B cell (primary cell): ENCODE data around the gene ALG5. TPM values are rescaled to one million over a fixed set of nuclear protein-coding genes. Genes with fewer than 3 reads are reported as not detected.

Experiments used
- ATAC-seq: fragments of 200-7000 bp; cut with Tn5 transposase; one replicate; pipeline ENCODE4 v1.10.0; 2021; ENCODE audit warnings: low read depth, mild to moderate bottlenecking, moderate number of reproducible peaks, moderate library complexity
- CTCF ChIA-PET: fragments of 350-600 bp; sonication (Branson Sonifier 250); formaldehyde crosslinking; loops from one replicate; lab custom pipeline; 2021; ENCODE audit warnings: antibody characterized with exemption, inconsistent platforms; lab: Charles Lee
- POLR2A ChIA-PET: fragments of 350-600 bp; sonication (Branson Sonifier 250); formaldehyde crosslinking; loops from one replicate; lab custom pipeline; 2021; ENCODE audit warnings: antibody characterized with exemption; lab: Charles Lee
- DNase-seq: peaks from one replicate; pipeline ENCODE4 v3.0.0; 2013
- H2AFZ ChIP-seq: 2 replicates; pipeline ENCODE4 v1.6.1; 2012; ENCODE audit warnings: mild to moderate bottlenecking, low read depth, low read length; ENCODE audit not compliant: insufficient read depth, poor library complexity, severe bottlenecking
- H3K27ac ChIP-seq, 2 donors: 1 replicate in 1 of 2; 2 replicates in 1 of 2; pipeline ENCODE4 v1.5.1; 2012 to 2013; ENCODE audit warnings: low read length in 2 of 2, mild to moderate bottlenecking in 2 of 2, moderate library complexity in 1 of 2
- H3K27me3 ChIP-seq, 4 experiments: fragments of 200-600 bp in 1 of 4; sonication (generic) in 1 of 4; replicated peaks in 1 of 4; 1 replicate in 2 of 4; 2 replicates in 2 of 4; pipeline versions ENCODE4 v1.6.1 to v1.7.0; 2013 to 2016; ENCODE audit warnings: low read length in 3 of 4, mild to moderate bottlenecking in 2 of 4, mixed read lengths in 1 of 4, moderate library complexity in 1 of 4; ENCODE audit not compliant: insufficient read depth in 4 of 4, control insufficient read depth in 3 of 4; ENCODE audit errors: control extremely low read depth in 1 of 4
- H3K36me3 ChIP-seq, 2 experiments: replicated peaks in 1 of 2; 1 replicate in 1 of 2; 2 replicates in 1 of 2; pipeline versions ENCODE4 v1.6.1 to v1.7.1; 2013; ENCODE audit warnings: low read length in 1 of 2; ENCODE audit not compliant: insufficient read depth in 2 of 2, control insufficient read depth in 1 of 2; ENCODE audit errors: control extremely low read depth in 1 of 2, extremely low read depth in 1 of 2
- H3K4me1 ChIP-seq, 2 donors: fragments of 200-600 bp in 1 of 2; sonication (generic) in 1 of 2; 1 replicate in 1 of 2; 2 replicates in 1 of 2; pipeline versions ENCODE4 v1.5.1 to v1.6.1; 2013 to 2017; ENCODE audit warnings: low read length in 2 of 2; ENCODE audit not compliant: control insufficient read depth in 2 of 2, insufficient read depth in 2 of 2
- H3K4me2 ChIP-seq: replicated peaks from 2 replicates; pipeline ENCODE3; 2012; ENCODE audit warnings: mild to moderate bottlenecking, low read depth, low read length; ENCODE audit not compliant: poor library complexity, severe bottlenecking
- H3K4me3 ChIP-seq, 5 experiments: fragments of 200-600 bp in 1 of 5; sonication (generic) in 1 of 5; 1 replicate in 3 of 5; 2 replicates in 2 of 5; pipeline versions ENCODE4 v1.5.1 to v1.7.0; 2011 to 2016; ENCODE audit warnings: low read length in 4 of 5, mild to moderate bottlenecking in 4 of 5, low read depth in 2 of 5, control low read depth in 1 of 5, moderate library complexity in 1 of 5; ENCODE audit not compliant: insufficient read depth in 1 of 5; ENCODE audit errors: control extremely low read depth in 1 of 5, extremely low read depth in 1 of 5
- H3K79me2 ChIP-seq: fragments of 200-600 bp; sonication (generic); one replicate; pipeline ENCODE4 v1.6.0; 2016; ENCODE audit warnings: low read length; ENCODE audit not compliant: control insufficient read depth, insufficient read depth
- H3K9ac ChIP-seq: fragments of 200-600 bp; sonication (generic); 2 replicates; pipeline ENCODE4 v1.6.1; 2017; ENCODE audit warnings: mild to moderate bottlenecking, low read length, moderate library complexity
- H3K9me3 ChIP-seq, 3 donors: one replicate each; pipeline versions ENCODE4 v1.6.1 to v1.7.1; 2013; ENCODE audit warnings: low read length in 2 of 3; ENCODE audit not compliant: control insufficient read depth in 2 of 3, insufficient read depth in 1 of 3; ENCODE audit errors: control extremely low read depth in 1 of 3
- H4K20me1 ChIP-seq: 2 replicates; pipeline ENCODE4 v1.6.0; 2012; ENCODE audit warnings: mild to moderate bottlenecking, low read length; ENCODE audit not compliant: insufficient read depth, control insufficient read depth, poor library complexity, severe bottlenecking
- H3K27ac Mint-ChIP-seq: one replicate; pipeline ENCODE4 v1.8.0; 2021; ENCODE audit warnings: mixed read lengths
- H3K27me3 Mint-ChIP-seq: one replicate; pipeline ENCODE4 v1.8.0; 2021; ENCODE audit warnings: mixed read lengths
- H3K4me1 Mint-ChIP-seq: one replicate; pipeline ENCODE4 v1.8.0; 2021; ENCODE audit warnings: mixed read lengths
- H3K4me3 Mint-ChIP-seq: one replicate; pipeline ENCODE4 v1.8.0; 2021; ENCODE audit warnings: mixed read lengths
- H3K9me3 Mint-ChIP-seq: one replicate; pipeline ENCODE4 v1.8.0; 2022; ENCODE audit warnings: mixed read lengths; ENCODE audit not compliant: insufficient read depth
- CTCF ChIP-seq: fragments of 200-600 bp; IDR thresholded peaks from one replicate; pipeline ENCODE4 v1.8.0; 2022; ENCODE audit warnings: antibody characterized with exemption, mild to moderate bottlenecking
- EZH2 ChIP-seq: IDR thresholded peaks from 2 replicates; pipeline ENCODE4 v1.6.1; 2012; ENCODE audit warnings: borderline replicate concordance, low read depth, mild to moderate bottlenecking, moderate library complexity, low read length; ENCODE audit not compliant: insufficient read depth, poor library complexity, severe bottlenecking
- WGBS: methylation state at CpG from one replicate; pipeline ENCODE4 v1.1.5; 2013; ENCODE audit warnings: missing lambda C conversion rate; ENCODE audit not compliant: insufficient coverage; 5-methylcytosine and 5-hydroxymethylcytosine counted together
- intact Hi-C: fragments of 100-400 bp; cut with micrococcal nuclease; formaldehyde crosslinking; loops from one replicate; pipeline ENCODE4 v1.10.0; 2022
- polyA plus RNA-seq: library from polyadenylated mRNA; depleted of rRNA; stranded (reverse); fragments of >200 nt; gene quantifications from 2 replicates; pipeline ENCODE4 v1.2.3, GENCODE V29; 2012
- total RNA-seq, 2 donors: library from RNA; stranded (reverse); fragments of 120-200 nt in 1 of 2; gene quantifications; 1 replicate in 1 of 2; 2 replicates in 1 of 2; pipeline versions ENCODE4 v1.2.3 to v1.2.4, GENCODE V29; 2013 to 2022

Gene ALG5
- total and polyA plus RNA-seq, 2 donors (not counting 1 experiment from before 2014, with no cell fraction given) = 15.2 to 21.0 TPM

- CTCF ChIA-PET = interaction anchor here (1.0 to 1.3 kb wide), 3 partner anchors 16 to 1351 kb away, joined by 3 to 4 read pairs (median 3); no protein-coding TSS in a partner anchor
- Mint-ChIP-seq H3K27me3 (no peaks in the 10 kb centered on the region), H3K27ac (peak overlapping the region; percentile 100), H3K4me3 (peak overlapping the region; percentile 100), H3K9me3 (no peaks in the 10 kb centered on the region), H3K4me1 (peaks cover 38% of the 10 kb centered on the region)
- peak overlapping the region; percentile 81 for H3K9ac ChIP-seq
- under 1% methylated on average over 21 of the region's 21 CpGs for WGBS
- DNase-seq = no peak
- H4K20me1 ChIP-seq = no peaks in the 10 kb centered on the region
- peak overlapping the region; percentile 66 to 97 for H3K27ac ChIP-seq
- intact Hi-C loops = loop anchor here (1.0 to 2.0 kb wide), 3 partner anchors 61 to 1350 kb away; partner anchors contain the start of genes RFXAP, SUPT20H and UFM1
- H2AFZ ChIP-seq = peak overlapping the region; percentile 96
- H3K36me3 ChIP-seq = peaks cover 8 to 15% of the 10 kb centered on the region in 2 experiments
- POLR2A ChIA-PET = no interaction called here
- peaks cover 30% of the 10 kb centered on the region for H3K79me2 ChIP-seq
- H3K27me3 ChIP-seq = no peaks in the 10 kb centered on the region
- peak overlapping the region; percentile 89 to 100 (median 96) for H3K4me3 ChIP-seq
- peak overlapping the region; percentile 95 for H3K4me2 ChIP-seq
- ATAC-seq = no peak
- peaks cover 15 to 16% of the 10 kb centered on the region in 2 donors for H3K4me1 ChIP-seq
- no peaks in the 10 kb centered on the region for H3K9me3 ChIP-seq
- TF ChIP-seq CTCF = no peak
- TF ChIP-seq EZH2 = no peak
These were observed 507 bp downstream of the ALG5 start for GRCh38 chr13:36998624-36999041.

- Histone ChIP-seq H3K4me3 (peak overlapping the region in 4 of 5 experiments; percentile 92 to 100 (median 96)), H2AFZ (peak overlapping the region; percentile 96), H3K79me2 (peaks cover 30% of the 10 kb centered on the region), H3K4me1 (peaks cover 15 to 16% of the 10 kb centered on the region in 2 donors), H3K27me3 (no peaks in the 10 kb centered on the region), H3K9me3 (no peaks in the 10 kb centered on the region), H3K36me3 (peaks cover 7 to 17% of the 10 kb centered on the region in 2 experiments), H3K4me2 (peak overlapping the region; percentile 95), H3K9ac (peak overlapping the region; percentile 81), H4K20me1 (no peaks in the 10 kb centered on the region), H3K27ac (peak overlapping the region in 1 of 2 donors; percentile 97)
- DNase-seq (no peak), ATAC-seq (no peak)
- H3K4me1 Mint-ChIP-seq = peaks cover 38% of the 10 kb centered on the region
- no peaks in the 10 kb centered on the region for H3K27me3 Mint-ChIP-seq
- intact Hi-C loops = loop anchor here (2.0 kb wide), 1 partner anchor 1351 kb away; the partner anchor contains the start of gene UFM1
- CTCF ChIA-PET = interaction anchor here (1.3 kb wide), 1 partner anchor 1351 kb away, joined by 3 read pairs; no protein-coding TSS in a partner anchor
- peak overlapping the region; percentile 100 for H3K27ac Mint-ChIP-seq
- no peaks in the 10 kb centered on the region for H3K9me3 Mint-ChIP-seq
- POLR2A ChIA-PET = no interaction called here
- H3K4me3 Mint-ChIP-seq = peak overlapping the region; percentile 100
- TF ChIP-seq CTCF (no peak), EZH2 (no peak)
- WGBS = 100% methylated on average over 1 of the region's 6 CpGs
These were observed 1.3 kb downstream of the ALG5 start for GRCh38 chr13:36997716-36998427.
